ENCODE data around the gene SIPA1. TPM values are rescaled to one million over a fixed set of nuclear protein-coding genes. Genes with fewer than 3 reads are reported as not detected.

Gene SIPA1
- total and polyA plus RNA-seq, 2 of the 13 experiments (the other 11 are each of a cell fraction or from before 2014, with no cell fraction given) = 5.8 to 7.7 TPM

- TF ChIP-seq ZBTB33 (CRISPR knock-in tag; IDR thresholded peaks at IDR 0.05) (peak; percentile 59), RXRA (CRISPR knock-in tag; IDR thresholded peaks at IDR 0.05) (peak; percentile 30; the same call in 1 of the 2 replicates), ZNF160 (CRISPR knock-in tag; IDR thresholded peaks at IDR 0.05) (no peak), PRDM10 (CRISPR knock-in tag; IDR thresholded peaks at IDR 0.05; ENCODE audit: low read depth) (no peak), SMYD3 (CRISPR knock-in tag; IDR thresholded peaks at IDR 0.05) (no peak), GTF3A (CRISPR knock-in tag; conservative IDR thresholded peaks at IDR 0.05) (no peak), RAD21 (CRISPR knock-in tag; IDR thresholded peaks at IDR 0.05) (peak; percentile 47; the same call in 1 of the 2 replicates), ZNF562 (CRISPR knock-in tag; IDR thresholded peaks at IDR 0.05; ENCODE audit: borderline replicate concordance) (no peak), THAP9 (CRISPR knock-in tag; IDR thresholded peaks at IDR 0.05; ENCODE audit: borderline replicate concordance) (0 out of 2 replicates have a peak, but pooled peaks have one; percentile 33), ZNF292 (CRISPR knock-in tag; IDR thresholded peaks at IDR 0.05; ENCODE audit: borderline replicate concordance, low read depth) (no peak), SSRP1 (CRISPR knock-in tag; IDR thresholded peaks at IDR 0.05) (no peak), ATF4 (CRISPR knock-in tag; IDR thresholded peaks at IDR 0.05) (no peak), RBAK (CRISPR knock-in tag; IDR thresholded peaks at IDR 0.05) (no peak), MLX (CRISPR knock-in tag; IDR thresholded peaks at IDR 0.05) (no peak), ZNF580 (CRISPR knock-in tag; IDR thresholded peaks at IDR 0.05; ENCODE audit: borderline replicate concordance, low read depth) (no peak), ZMYM2 (CRISPR knock-in tag; IDR thresholded peaks at IDR 0.05) (no peak), RNF2 (conservative IDR thresholded peaks at IDR 0.05; ENCODE audit: low read depth) (no peak), SIN3A (IDR thresholded peaks at IDR 0.05; ENCODE audit: borderline replicate concordance, low read depth, low read length) (no peak)
Measured at GRCh38 chr11:65593518-65594414, 44.1 kb upstream of the SIPA1 start (continued).
